Panc1 (cell line): ENCODE results near the gene CDHR2. TPM values are rescaled to one million over a fixed set of nuclear protein-coding genes. Genes with fewer than 3 reads are reported as not detected.

Source experiments
- ATAC-seq: fragments of 200-7000 bp; cut with Tn5 transposase; 2 replicates; pipeline ENCODE4 v1.9.1; 2020; ENCODE audit warnings: mild to moderate bottlenecking, moderate library complexity
- BruUV-seq: library from RNA; stranded (reverse); fragments of 400-500 nt; replicated peaks from 2 replicates; lab custom pipeline; 2021; lab: Mats Ljungman, UMichigan
- CTCF ChIA-PET: fragments of 300-600 bp; sonication (Branson Sonifier 250); formaldehyde crosslinking; loops from one replicate; lab custom pipeline; 2022; ENCODE audit warnings: antibody characterized with exemption; lab: Charles Lee
- POLR2A ChIA-PET: fragments of 300-600 bp; sonication (Branson Sonifier 250); formaldehyde crosslinking; loops from one replicate; lab custom pipeline; 2022; ENCODE audit warnings: antibody characterized with exemption; lab: Charles Lee
- DNase-seq: peaks from one replicate; pipeline ENCODE4 v3.0.0-alpha.2; 2010; ENCODE audit warnings: low read depth, low spot score
- H3K27ac ChIP-seq: 2 replicates; pipeline ENCODE4 v1.5.1; 2011; ENCODE audit warnings: mild to moderate bottlenecking, low read length, inconsistent platforms
- H3K27me3 ChIP-seq: fragments of 200-500 bp; sonication (Bioruptor generic); 2 replicates; pipeline ENCODE4 v1.6.0; 2014; ENCODE audit warnings: low read length, inconsistent platforms; ENCODE audit not compliant: control insufficient read depth, insufficient read depth
- H3K36me3 ChIP-seq: fragments of 200-500 bp; sonication (Bioruptor generic); 2 replicates; pipeline ENCODE4 v1.5.1; 2014; ENCODE audit warnings: inconsistent platforms, mild to moderate bottlenecking, low read length, moderate library complexity; ENCODE audit not compliant: control insufficient read depth, insufficient read depth
- H3K4me1 ChIP-seq: 2 replicates; pipeline ENCODE4 v1.5.1; 2011; ENCODE audit warnings: inconsistent platforms, mild to moderate bottlenecking, low read length, moderate library complexity; ENCODE audit not compliant: control insufficient read depth, insufficient read depth
- H3K4me3 ChIP-seq, 2 experiments: 2 replicates each; pipeline ENCODE4 v1.5.1; 2011 to 2012; ENCODE audit warnings: low read depth in 2 of 2, low read length in 2 of 2, mild to moderate bottlenecking in 2 of 2, inconsistent platforms in 1 of 2, moderate library complexity in 1 of 2
- H3K9me3 ChIP-seq: fragments of 200-500 bp; sonication (Bioruptor generic); 2 replicates; pipeline ENCODE4 v1.5.1; 2014; ENCODE audit warnings: low read depth, mild to moderate bottlenecking, inconsistent platforms, low read length, moderate library complexity; ENCODE audit not compliant: control insufficient read depth, insufficient read depth
- POLR2AphosphoS5 ChIP-seq: IDR thresholded peaks from 2 replicates; pipeline ENCODE4 v1.6.1; 2012; ENCODE audit warnings: mild to moderate bottlenecking, low read depth, low read length, moderate library complexity
- SIN3A ChIP-seq: IDR thresholded peaks from 2 replicates; pipeline ENCODE4 v1.6.1; 2012; ENCODE audit warnings: low read depth, mild to moderate bottlenecking, low read length, moderate library complexity, borderline replicate concordance; ENCODE audit not compliant: insufficient read depth
- TCF7L2 ChIP-seq: IDR thresholded peaks from 2 replicates; pipeline ENCODE4 v1.6.1; 2011; ENCODE audit warnings: mild to moderate bottlenecking, low read depth, low read length, inconsistent platforms
- in situ Hi-C: cut with HindIII; loops from 2 replicates; pipeline ENCODE4 v1.10.0; 2016; ENCODE audit warnings: low sequenced_read_pairs, low pct_unique_long_range_greater_than_20kb
- intact Hi-C: fragments of 100-400 bp; cut with micrococcal nuclease; formaldehyde crosslinking; loops from one replicate; pipeline ENCODE4 v1.10.0; 2022; ENCODE audit not compliant: unreplicated experiment
- total RNA-seq: library from RNA; stranded (reverse); gene quantifications from one replicate; pipeline ENCODE4 v1.2.1, GENCODE V29; 2021; ENCODE audit not compliant: unreplicated experiment
- TF ChIP-seq, protein P1 (sequence below): fragments of 450-650 bp; IDR thresholded peaks from 2 replicates; pipeline ENCODE4 v1.5.1; 2017; ENCODE audit warnings: mild to moderate bottlenecking
- TF ChIP-seq, protein P2 (sequence below), 2 experiments: IDR thresholded peaks; 2 replicates each; pipeline ENCODE4 v1.6.1; 2011 to 2012; ENCODE audit warnings: low read depth in 2 of 2, control low read depth in 1 of 2, low read length in 1 of 2, mild to moderate bottlenecking in 1 of 2, moderate library complexity in 1 of 2; ENCODE audit not compliant: insufficient read depth in 1 of 2

Gene CDHR2
- total RNA-seq, 1 experiment from 2014 or later, result 0.72 TPM

- DNase-seq, result no peak
- POLR2A ChIA-PET, result interaction anchor here (0.6 kb wide), 5 partner anchors 25 to 924 kb away, joined by 3 to 12 read pairs (median 7); no protein-coding TSS in a partner anchor
- Histone ChIP-seq H3K27ac (peak overlapping the region; percentile 86), H3K27me3 (no peaks in the 10 kb centered on the region), H3K4me3 (peak overlapping the region; percentile 65 to 89), H3K36me3 (no peaks in the 10 kb centered on the region), H3K9me3 (no peaks in the 10 kb centered on the region), H3K4me1 (peaks cover 44% of the 10 kb centered on the region)
- intact Hi-C loops (no loop called here), in situ Hi-C loops (no loop called here)
- CTCF ChIA-PET, result interaction anchor here (0.6 to 1.0 kb wide), 9 partner anchors 7 to 127 kb away, joined by 3 to 16 read pairs (median 6); partner anchors contain the start of genes CLTB and EIF4E1B
- TF ChIP-seq TCF7L2, result no peak
- TF ChIP-seq SIN3A, result no peak
- TF ChIP-seq, protein P1, sequence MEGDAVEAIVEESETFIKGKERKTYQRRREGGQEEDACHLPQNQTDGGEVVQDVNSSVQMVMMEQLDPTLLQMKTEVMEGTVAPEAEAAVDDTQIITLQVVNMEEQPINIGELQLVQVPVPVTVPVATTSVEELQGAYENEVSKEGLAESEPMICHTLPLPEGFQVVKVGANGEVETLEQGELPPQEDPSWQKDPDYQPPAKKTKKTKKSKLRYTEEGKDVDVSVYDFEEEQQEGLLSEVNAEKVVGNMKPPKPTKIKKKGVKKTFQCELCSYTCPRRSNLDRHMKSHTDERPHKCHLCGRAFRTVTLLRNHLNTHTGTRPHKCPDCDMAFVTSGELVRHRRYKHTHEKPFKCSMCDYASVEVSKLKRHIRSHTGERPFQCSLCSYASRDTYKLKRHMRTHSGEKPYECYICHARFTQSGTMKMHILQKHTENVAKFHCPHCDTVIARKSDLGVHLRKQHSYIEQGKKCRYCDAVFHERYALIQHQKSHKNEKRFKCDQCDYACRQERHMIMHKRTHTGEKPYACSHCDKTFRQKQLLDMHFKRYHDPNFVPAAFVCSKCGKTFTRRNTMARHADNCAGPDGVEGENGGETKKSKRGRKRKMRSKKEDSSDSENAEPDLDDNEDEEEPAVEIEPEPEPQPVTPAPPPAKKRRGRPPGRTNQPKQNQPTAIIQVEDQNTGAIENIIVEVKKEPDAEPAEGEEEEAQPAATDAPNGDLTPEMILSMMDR, result no peak; the same call in 1 of the 2 replicates
- TF ChIP-seq, protein P2, sequence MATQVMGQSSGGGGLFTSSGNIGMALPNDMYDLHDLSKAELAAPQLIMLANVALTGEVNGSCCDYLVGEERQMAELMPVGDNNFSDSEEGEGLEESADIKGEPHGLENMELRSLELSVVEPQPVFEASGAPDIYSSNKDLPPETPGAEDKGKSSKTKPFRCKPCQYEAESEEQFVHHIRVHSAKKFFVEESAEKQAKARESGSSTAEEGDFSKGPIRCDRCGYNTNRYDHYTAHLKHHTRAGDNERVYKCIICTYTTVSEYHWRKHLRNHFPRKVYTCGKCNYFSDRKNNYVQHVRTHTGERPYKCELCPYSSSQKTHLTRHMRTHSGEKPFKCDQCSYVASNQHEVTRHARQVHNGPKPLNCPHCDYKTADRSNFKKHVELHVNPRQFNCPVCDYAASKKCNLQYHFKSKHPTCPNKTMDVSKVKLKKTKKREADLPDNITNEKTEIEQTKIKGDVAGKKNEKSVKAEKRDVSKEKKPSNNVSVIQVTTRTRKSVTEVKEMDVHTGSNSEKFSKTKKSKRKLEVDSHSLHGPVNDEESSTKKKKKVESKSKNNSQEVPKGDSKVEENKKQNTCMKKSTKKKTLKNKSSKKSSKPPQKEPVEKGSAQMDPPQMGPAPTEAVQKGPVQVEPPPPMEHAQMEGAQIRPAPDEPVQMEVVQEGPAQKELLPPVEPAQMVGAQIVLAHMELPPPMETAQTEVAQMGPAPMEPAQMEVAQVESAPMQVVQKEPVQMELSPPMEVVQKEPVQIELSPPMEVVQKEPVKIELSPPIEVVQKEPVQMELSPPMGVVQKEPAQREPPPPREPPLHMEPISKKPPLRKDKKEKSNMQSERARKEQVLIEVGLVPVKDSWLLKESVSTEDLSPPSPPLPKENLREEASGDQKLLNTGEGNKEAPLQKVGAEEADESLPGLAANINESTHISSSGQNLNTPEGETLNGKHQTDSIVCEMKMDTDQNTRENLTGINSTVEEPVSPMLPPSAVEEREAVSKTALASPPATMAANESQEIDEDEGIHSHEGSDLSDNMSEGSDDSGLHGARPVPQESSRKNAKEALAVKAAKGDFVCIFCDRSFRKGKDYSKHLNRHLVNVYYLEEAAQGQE (IDR thresholded peaks at IDR 0.05; ENCODE audit: insufficient read depth in 1 of 2, low read depth in 2 of 2, low read length in 1 of 2), result no peak
- no peak for TF ChIP-seq POLR2AphosphoS5
- ATAC-seq, result peak; percentile 71
- no TSS peak for BruUV-seq
Observed at GRCh38 chr5:176542596-176543427, 6.3 kb upstream of the CDHR2 start.

DNA sequence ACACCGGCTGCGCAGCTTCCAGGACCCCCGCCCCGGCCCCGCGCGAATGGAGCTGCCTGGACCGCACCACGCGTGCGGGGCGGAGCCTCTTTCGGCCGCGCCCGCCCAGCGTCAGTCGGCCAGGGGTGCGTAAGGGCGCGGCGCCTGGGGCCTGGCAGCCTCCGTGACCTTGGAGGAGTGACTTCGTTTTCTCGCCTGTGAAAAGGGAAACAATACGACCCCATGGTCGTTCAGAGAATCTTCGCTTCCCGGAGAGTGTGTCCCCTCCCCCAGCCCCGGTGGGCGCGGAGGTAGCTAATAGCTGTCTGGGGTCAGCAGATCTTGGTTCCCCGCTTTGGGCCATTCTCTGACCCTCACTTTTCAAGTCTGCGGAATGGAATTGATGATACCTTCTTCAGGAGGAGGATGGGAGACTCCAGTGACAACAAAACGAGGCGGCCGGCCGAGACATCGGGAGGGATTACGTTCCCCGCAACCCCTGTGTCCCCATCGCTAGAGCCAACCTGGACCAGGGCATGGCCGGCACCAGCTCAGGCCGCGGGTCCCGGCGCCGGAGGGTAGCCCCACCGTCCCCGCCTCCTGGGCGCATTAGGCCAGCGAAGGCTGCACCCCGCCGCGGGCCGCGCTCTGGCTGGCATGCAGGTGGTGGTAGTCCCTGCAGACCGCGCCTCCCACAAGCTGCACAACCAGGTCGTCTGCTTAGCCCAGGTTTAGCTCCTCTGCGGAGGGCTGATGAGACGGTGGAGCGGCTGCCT lies 5.5 kb upstream of the CDHR2 start:
- DNase-seq (no peak), ATAC-seq (peak; percentile 90)
- in situ Hi-C loops (no loop called here), intact Hi-C loops (no loop called here)
- TSS peak; percentile 91 for BruUV-seq
- TF ChIP-seq SIN3A, result 0 out of 2 replicates have a peak, but pooled peaks have one; percentile 39
- peak; percentile 57; the same call in 1 of the 2 replicates for TF ChIP-seq POLR2AphosphoS5
- TF ChIP-seq, protein P1, result no peak
- Histone ChIP-seq H3K27me3 (no peaks in the 10 kb centered on the region), H3K4me1 (peaks cover 39% of the 10 kb centered on the region), H3K4me3 (peak overlapping the region; percentile 65 to 89), H3K9me3 (no peaks in the 10 kb centered on the region), H3K36me3 (no peaks in the 10 kb centered on the region), H3K27ac (peak overlapping the region; percentile 90)
- CTCF ChIA-PET, result interaction anchor here (0.6 to 1.0 kb wide), 9 partner anchors 8 to 128 kb away, joined by 3 to 16 read pairs (median 4); partner anchors contain the start of genes CLTB and EIF4E1B
- POLR2A ChIA-PET, result interaction anchor here (0.5 to 1.0 kb wide), 8 partner anchors 8 to 925 kb away, joined by 3 to 12 read pairs (median 6); no protein-coding TSS in a partner anchor
